ENCODE measurements around the gene ARHGAP8.
"Not testable (repeated sequence)": the region's sequence is repeated elsewhere in the genome, so short reads cannot be mapped to it uniquely, and the experiment has no call there.

Gene ARHGAP8

DNA sequence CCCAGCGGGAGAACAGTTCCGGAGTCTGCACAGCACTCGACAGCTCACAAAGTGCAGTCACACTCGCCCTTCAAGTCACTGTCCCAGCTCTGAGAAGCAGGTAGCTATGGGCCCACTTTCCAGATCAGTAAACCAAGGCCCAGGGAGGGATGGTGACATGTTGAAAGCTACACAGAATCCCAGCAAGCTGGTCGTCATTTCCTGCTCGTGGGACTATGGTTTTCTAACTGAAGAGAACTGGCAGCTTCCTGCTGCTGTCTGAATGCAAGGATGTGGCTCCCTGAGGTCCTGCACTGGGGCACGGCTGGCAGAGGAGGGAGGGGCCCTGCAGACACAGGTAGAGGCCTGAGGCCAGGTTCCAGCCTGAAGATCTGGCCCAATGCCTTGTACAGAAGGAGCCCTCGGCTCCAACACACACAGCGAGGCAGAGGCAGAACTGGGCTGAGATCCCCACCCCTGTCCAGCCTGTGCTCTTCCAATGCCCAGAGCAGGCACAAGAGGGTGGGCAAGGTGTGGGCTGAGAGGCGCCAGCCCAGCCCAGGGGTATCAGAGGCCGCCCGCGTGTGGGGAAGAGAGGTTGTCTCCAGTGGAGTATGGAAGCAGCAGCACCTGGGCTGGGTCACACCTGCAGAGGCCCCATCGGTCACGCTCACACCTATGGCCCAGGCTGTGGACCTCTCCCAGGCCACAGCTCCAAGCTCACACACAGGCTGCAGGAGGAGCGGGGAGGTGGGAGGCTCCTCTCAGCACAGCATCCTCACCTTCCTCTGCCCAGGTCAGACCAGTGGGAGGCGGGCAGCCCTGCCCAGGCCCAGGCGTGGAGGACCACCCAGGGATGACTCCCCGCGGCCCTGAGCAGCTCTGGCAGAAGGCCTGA lies 138.3 kb downstream of the ARHGAP8 start:
- Mint-ChIP-seq H3K4me1 (no peaks in the 10 kb centered on the region), H3K9me3 (no peaks in the 10 kb centered on the region), H3K27me3 (no peaks in the 10 kb centered on the region), H3K27ac (ENCODE audit: low read depth) (no peak overlapping the region), H3K36me3 (ENCODE audit: insufficient read depth) (no peaks in the 10 kb centered on the region), H3K4me3 (no peak overlapping the region)
- no peak for DNase-seq (ENCODE audit: low spot score in 2 of 2)
- ATAC-seq (replicated peaks; ENCODE audit: extremely low read depth, poor library complexity, severe bottlenecking): no peak

DNA sequence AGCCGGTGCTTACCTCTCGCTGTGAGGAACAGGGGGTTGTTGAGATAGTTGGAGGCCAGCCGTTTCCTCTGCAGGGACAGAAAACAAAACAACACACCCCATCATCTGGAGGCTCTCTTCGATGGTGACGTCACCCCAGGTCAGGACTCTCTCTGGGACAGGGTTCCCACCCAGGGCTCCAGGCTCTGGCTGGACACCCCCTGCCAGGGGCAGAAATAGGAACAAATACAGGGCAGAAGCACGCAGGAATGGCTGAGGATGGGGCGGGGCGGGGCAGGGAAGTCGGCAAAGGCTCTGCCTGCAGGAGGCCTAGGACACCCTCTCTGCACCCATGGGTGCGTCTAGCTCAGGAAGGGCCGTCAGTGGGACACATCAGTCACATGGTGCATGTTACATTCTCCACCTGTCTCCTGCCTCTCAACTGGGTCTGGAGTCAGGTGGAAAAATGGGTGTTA lies 138.9 kb downstream of the ARHGAP8 start:
- Mint-ChIP-seq H3K4me1 (no peaks in the 10 kb centered on the region), H3K27ac (ENCODE audit: low read depth) (no peak overlapping the region), H3K4me3 (no peak overlapping the region)

DNA sequence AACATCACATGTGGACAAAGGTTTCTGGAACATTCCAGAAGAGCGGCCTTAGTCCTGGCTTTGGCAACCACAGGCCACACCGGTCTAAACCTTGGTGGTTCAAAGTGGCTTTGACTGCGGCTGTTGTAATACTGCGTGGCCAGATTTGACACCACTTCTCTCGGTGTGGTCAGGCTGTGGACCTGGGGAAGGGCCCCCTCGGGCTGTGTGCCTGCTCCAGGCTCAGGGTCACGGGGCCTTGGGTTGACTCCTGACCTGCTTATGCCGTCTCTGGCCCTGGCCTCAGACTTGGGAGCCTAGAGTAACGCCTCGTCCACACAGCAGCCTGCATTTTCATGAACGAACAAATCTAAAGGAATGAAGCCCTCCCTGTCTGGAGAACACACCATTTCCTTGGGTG lies 139.4 kb downstream of the ARHGAP8 start:
- ATAC-seq (replicated peaks; ENCODE audit: extremely low read depth, poor library complexity, severe bottlenecking): no peak
- no peaks in the 10 kb centered on the region for H3K27me3 Mint-ChIP-seq
- H3K4me3 Mint-ChIP-seq: no peak overlapping the region
- no peaks in the 10 kb centered on the region for H3K36me3 Mint-ChIP-seq (ENCODE audit: insufficient read depth)
- H3K9me3 Mint-ChIP-seq: no peaks in the 10 kb centered on the region
- H3K4me1 Mint-ChIP-seq: no peaks in the 10 kb centered on the region
- no peak overlapping the region for H3K27ac Mint-ChIP-seq (ENCODE audit: low read depth)
- no peak for DNase-seq (ENCODE audit: low spot score in 2 of 2)

More for the DNA sequence above, 138.9 kb downstream of the ARHGAP8 start:
- ATAC-seq (replicated peaks; ENCODE audit: extremely low read depth, poor library complexity, severe bottlenecking) (no peak), DNase-seq (ENCODE audit: low spot score in 2 of 2) (no peak)
- Mint-ChIP-seq H3K27me3 (no peaks in the 10 kb centered on the region), H3K36me3 (ENCODE audit: insufficient read depth) (no peaks in the 10 kb centered on the region), H3K9me3 (no peaks in the 10 kb centered on the region)

DNA sequence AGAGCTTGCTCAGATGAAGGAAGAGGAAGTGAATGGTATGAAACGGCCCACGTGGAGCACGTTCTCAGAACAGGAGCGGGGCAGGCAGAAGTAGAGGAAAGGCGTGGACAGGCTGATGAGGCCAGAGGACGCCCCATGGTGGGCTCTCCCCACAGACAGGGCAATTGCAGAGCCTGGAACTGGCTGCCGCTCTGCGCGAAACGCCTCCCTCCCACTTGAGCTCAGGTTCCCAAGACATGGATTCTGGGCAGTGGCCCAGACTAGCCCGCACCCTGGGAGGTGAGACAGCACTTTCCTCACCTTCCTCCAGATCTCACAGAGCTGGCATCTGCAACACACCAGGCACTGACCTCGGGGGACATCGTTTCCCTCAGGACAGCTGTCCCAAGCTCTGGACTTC lies 139.9 kb downstream of the ARHGAP8 start:
- Mint-ChIP-seq H3K9me3 (no peaks in the 10 kb centered on the region), H3K36me3 (ENCODE audit: insufficient read depth) (no peaks in the 10 kb centered on the region), H3K27me3 (no peaks in the 10 kb centered on the region), H3K4me3 (no peak overlapping the region), H3K4me1 (no peaks in the 10 kb centered on the region), H3K27ac (ENCODE audit: low read depth) (no peak overlapping the region)
- ATAC-seq (replicated peaks; ENCODE audit: extremely low read depth, poor library complexity, severe bottlenecking) (no peak), DNase-seq (ENCODE audit: low spot score in 2 of 2) (no peak)

DNA sequence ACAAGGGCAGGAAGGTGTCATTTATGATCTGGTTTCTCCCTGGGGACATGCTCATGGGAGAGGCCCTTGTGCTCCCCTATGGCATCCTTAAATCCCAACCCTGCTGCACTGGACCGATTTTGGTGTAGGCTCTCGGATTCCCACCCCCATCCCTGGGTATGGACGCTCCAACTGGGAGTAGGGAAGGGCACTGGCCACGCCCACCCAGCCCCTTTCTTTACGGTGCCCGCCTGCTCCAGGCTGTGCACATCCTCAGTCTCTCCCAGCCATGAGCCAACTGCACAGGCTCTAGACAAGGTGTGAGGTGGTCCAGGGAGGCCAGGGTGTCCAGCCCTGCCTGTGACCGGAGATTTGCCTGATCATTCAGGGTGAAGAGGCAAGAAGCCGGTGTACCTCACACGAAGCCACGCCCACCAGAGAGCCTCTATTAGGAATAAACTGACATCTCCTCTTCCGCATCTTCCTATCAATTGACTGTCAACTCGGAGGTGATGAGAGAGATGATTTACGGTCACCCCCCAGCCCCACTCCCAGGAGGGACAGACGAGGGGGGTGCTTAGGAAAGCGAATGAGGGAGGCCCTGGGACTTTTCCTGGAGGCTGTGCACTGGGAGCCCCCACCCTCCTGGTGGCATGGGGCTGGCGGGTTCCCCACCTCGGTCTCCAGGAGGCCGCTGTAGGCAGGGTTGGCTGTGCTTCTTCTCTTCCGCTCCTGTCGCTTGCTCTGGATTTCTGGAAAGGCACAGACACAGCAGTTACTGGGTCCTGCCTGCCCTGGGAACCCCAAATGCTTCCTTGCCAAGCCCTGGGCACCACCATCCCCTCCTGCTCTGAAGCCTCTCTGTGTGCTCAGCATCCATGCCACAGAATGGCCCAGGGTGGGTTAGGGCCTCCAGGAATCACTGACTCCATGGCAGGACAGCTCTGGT lies 140.7 kb downstream of the ARHGAP8 start:
- no peak for ATAC-seq (replicated peaks; ENCODE audit: extremely low read depth, poor library complexity, severe bottlenecking)
- H3K27me3 Mint-ChIP-seq: no peaks in the 10 kb centered on the region

DNA sequence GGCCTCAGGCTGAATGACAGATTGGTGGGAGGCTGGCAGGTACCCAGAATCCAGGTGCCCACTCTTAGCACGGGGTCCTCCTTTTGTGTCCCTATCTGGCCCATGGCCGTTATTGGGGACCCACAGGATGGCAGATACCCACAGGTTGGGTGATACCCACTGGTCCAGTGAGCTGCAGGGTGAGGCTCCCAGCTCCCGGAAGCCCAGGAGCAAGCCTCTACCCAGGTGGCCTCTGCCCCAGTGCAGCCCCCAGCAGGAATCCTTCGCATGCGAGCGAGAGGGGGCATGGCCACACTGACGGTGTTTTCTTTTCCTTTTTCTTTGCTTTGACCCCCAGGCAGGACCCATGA lies 141.3 kb downstream of the ARHGAP8 start:
- Mint-ChIP-seq H3K4me3 (no peak overlapping the region), H3K9me3 (no peaks in the 10 kb centered on the region), H3K36me3 (ENCODE audit: insufficient read depth) (no peaks in the 10 kb centered on the region), H3K27me3 (no peaks in the 10 kb centered on the region), H3K27ac (ENCODE audit: low read depth) (no peak overlapping the region), H3K4me1 (no peaks in the 10 kb centered on the region)
- DNase-seq (ENCODE audit: low spot score in 2 of 2) (no peak), ATAC-seq (replicated peaks; ENCODE audit: extremely low read depth, poor library complexity, severe bottlenecking) (no peak)

More for the DNA sequence above, 140.7 kb downstream of the ARHGAP8 start:
- no peak for DNase-seq (ENCODE audit: low spot score in 2 of 2)
- no peaks in the 10 kb centered on the region for H3K4me1 Mint-ChIP-seq
- no peak overlapping the region for H3K27ac Mint-ChIP-seq (ENCODE audit: low read depth)
- no peak overlapping the region for H3K4me3 Mint-ChIP-seq
- H3K9me3 Mint-ChIP-seq: no peaks in the 10 kb centered on the region
- H3K36me3 Mint-ChIP-seq (ENCODE audit: insufficient read depth): no peaks in the 10 kb centered on the region

DNA sequence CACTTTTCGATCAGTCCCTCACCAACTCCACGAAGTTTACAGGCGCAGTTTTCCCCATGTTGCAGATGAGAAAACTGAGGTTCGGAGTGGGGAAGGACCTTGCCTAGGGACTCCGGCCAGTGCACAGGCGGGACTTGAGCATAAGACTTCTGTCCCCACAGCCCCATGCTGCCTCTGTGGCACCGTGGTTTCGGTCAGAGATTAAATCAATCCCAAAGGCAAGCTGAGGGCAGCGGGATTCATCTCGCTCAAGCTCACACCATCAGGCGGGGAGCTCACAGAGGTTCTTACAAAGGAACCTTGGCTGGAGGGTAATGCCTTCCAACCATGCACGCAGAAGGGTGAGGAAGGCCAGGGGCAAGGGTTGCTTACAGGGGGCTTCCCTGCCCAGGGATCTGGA lies 141.9 kb downstream of the ARHGAP8 start:
- Mint-ChIP-seq H3K27me3 (no peaks in the 10 kb centered on the region), H3K4me3 (no peak overlapping the region), H3K9me3 (no peaks in the 10 kb centered on the region), H3K36me3 (ENCODE audit: insufficient read depth) (no peaks in the 10 kb centered on the region), H3K27ac (ENCODE audit: low read depth) (no peak overlapping the region), H3K4me1 (no peaks in the 10 kb centered on the region)
- DNase-seq (ENCODE audit: low spot score in 2 of 2): no peak
- no peak for ATAC-seq (replicated peaks; ENCODE audit: extremely low read depth, poor library complexity, severe bottlenecking)

DNA sequence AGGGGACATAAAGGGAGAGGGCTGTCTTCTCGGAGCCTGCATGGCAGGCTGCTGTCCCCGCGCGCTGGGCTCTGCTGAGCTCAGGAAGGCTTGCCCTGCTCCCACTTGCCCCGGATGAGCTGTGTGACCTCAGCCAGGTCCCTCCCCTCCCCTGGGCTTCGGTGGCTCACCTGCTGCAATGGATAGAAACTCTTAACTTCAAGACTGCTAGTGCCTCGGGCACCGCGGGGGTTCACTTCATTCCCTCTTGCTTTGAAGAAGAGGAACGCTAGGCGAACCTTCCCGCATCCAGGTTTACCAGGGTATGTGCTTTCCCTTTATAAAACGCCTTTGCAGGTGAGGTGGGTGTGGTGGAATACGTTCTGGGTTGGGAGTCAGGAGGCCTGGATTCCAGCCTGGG lies 142.4 kb downstream of the ARHGAP8 start:
- Mint-ChIP-seq H3K4me3 (no peak overlapping the region), H3K36me3 (ENCODE audit: insufficient read depth) (no peaks in the 10 kb centered on the region), H3K9me3 (no peaks in the 10 kb centered on the region), H3K4me1 (no peaks in the 10 kb centered on the region), H3K27me3 (no peaks in the 10 kb centered on the region), H3K27ac (ENCODE audit: low read depth) (no peak overlapping the region)
- ATAC-seq (replicated peaks; ENCODE audit: extremely low read depth, poor library complexity, severe bottlenecking) (no peak), DNase-seq (ENCODE audit: low spot score in 2 of 2) (no peak)

DNA sequence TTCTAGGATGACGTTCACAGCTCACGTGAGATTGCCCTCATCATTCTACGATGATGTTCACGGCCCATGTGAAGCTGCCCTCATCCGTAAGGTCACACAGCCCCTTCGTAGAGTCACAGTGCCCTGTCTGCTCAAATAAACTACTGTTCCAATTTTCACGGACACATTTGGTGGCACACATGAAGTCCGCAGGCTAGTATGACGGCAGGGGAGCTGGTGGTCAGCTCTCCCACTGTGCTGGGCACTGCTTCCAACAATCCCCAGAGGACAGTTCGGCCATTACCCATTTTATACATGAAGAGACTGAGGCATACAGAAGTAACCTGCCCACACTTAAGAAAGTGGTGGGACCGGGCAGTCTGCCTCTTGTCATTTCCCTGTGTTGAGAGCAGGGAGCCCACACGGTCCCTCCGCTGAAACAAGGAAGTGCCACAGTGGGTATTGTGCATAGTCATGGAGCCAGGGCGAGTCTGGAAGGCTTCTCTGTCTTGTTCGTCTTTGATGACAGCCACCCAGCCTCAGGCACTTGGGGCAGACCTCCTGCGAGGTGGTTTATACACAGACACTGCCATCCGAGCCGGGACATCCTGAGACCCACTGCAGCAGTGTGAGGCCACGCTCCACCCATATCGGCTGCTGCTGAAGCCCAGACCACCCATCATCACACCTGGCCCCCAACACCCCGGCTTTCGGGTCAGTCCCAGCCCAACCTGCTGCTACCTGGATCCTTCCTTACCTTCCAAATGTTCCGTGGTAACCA lies 143.1 kb downstream of the ARHGAP8 start:
- H3K4me1 Mint-ChIP-seq: no peaks in the 10 kb centered on the region
- H3K4me3 Mint-ChIP-seq: no peak overlapping the region
- H3K9me3 Mint-ChIP-seq: no peaks in the 10 kb centered on the region
- H3K27me3 Mint-ChIP-seq: no peaks in the 10 kb centered on the region
- ATAC-seq (replicated peaks; ENCODE audit: extremely low read depth, poor library complexity, severe bottlenecking) (no peak), DNase-seq (ENCODE audit: low spot score in 2 of 2) (no peak)
- H3K36me3 Mint-ChIP-seq (ENCODE audit: insufficient read depth): no peaks in the 10 kb centered on the region
- no peak overlapping the region for H3K27ac Mint-ChIP-seq (ENCODE audit: low read depth)

DNA sequence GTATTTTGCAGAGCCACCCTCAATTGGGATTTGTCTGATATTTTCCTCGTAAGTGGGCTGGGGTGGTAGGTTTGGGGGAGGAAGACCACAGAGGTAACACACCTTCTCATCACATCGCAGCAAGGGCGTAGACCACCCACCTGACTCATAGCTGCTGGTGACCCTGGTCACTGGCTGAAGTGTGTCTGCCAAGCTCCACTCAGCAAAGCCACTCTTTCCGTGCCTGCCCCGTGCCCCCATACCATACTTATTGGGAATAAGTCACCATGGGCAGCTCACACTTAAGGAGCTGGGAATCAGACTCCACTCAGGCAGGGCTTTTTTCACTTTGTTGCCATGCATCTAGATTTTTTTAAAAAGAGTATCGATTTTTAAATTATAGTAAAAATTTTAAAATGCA lies 145.9 kb downstream of the ARHGAP8 start:
- H3K4me1 Mint-ChIP-seq: no peaks in the 10 kb centered on the region

DNA sequence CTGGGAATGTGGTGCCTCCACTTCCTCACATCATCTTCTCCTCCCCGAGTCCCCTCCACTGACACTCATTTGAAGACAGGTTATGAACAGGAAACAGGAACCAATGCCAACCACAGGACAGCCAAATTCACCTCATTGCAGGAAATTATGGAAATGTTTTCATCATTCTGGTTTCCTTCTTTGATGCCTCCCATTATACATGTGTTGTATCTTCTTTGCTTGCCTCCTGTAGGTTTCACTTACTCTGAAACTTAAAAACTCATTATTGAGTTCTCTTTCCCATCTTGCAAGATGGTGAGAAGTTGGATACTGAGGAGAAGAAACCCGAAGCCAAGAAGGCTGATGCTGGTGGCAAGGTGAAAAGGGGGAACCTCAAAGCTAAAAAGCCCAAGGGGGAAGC lies 148.9 kb downstream of the ARHGAP8 start:
- no peak for DNase-seq (ENCODE audit: low spot score in 2 of 2)
- no peak overlapping the region for H3K4me3 Mint-ChIP-seq
- no peaks in the 10 kb centered on the region for H3K4me1 Mint-ChIP-seq
- ATAC-seq (replicated peaks; ENCODE audit: extremely low read depth, poor library complexity, severe bottlenecking): no peak
- H3K36me3 Mint-ChIP-seq (ENCODE audit: insufficient read depth): peaks cover 2% of the 10 kb centered on the region
- H3K27ac Mint-ChIP-seq (ENCODE audit: low read depth): no peak overlapping the region
- no peaks in the 10 kb centered on the region for H3K9me3 Mint-ChIP-seq
- peaks cover 39% of the 10 kb centered on the region for H3K27me3 Mint-ChIP-seq

More for the DNA sequence above, 145.9 kb downstream of the ARHGAP8 start:
- no peak overlapping the region for H3K27ac Mint-ChIP-seq (ENCODE audit: low read depth)
- peaks cover 2% of the 10 kb centered on the region for H3K36me3 Mint-ChIP-seq (ENCODE audit: insufficient read depth)
- no peak for ATAC-seq (replicated peaks; ENCODE audit: extremely low read depth, poor library complexity, severe bottlenecking)
- H3K4me3 Mint-ChIP-seq: no peak overlapping the region
- no peak for DNase-seq (ENCODE audit: low spot score in 2 of 2)
- H3K27me3 Mint-ChIP-seq: peaks cover 8% of the 10 kb centered on the region
- no peaks in the 10 kb centered on the region for H3K9me3 Mint-ChIP-seq

DNA sequence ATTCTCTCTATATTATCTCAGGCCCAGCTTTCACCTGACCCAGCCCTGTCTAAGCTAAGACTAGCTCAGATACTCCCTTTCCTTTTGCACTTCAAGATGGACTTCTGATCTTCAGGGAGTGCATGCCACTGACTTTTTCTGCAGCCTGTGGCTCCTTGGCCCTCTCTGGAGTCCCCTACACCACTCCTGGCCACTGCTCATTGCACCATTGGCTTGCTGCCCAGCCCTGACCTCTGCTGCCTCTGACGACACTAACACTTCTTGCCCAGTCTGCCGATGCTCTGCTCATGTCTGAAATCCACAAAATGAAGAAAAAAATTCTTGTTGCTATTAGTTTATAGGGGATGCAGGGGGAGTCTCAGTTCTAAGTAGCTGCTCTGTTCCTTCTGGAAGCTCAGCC lies 150.8 kb downstream of the ARHGAP8 start:
- peaks cover 42% of the 10 kb centered on the region for H3K27me3 Mint-ChIP-seq
- H3K27ac Mint-ChIP-seq (ENCODE audit: low read depth); ATAC-seq (replicated peaks; ENCODE audit: extremely low read depth, poor library complexity, severe bottlenecking); H3K4me3 Mint-ChIP-seq; H3K4me1 Mint-ChIP-seq; H3K9me3 Mint-ChIP-seq; DNase-seq (ENCODE audit: low spot score in 2 of 2); H3K36me3 Mint-ChIP-seq (ENCODE audit: insufficient read depth): not testable (repeated sequence)

All from central memory CD8-positive, alpha-beta T cell (primary cell).